OCI-LY3 (cell line): ENCODE results near the gene CHST1.

Experiments used
- H2AFZ ChIP-seq: fragments of 200-600, 300-600 bp; shearing (Covaris generic); 2 replicates; pipeline ENCODE4 v1.6.0; 2014; ENCODE audit warnings: antibody characterized with exemption, low read depth, low read length
- H3K27ac ChIP-seq: fragments of 200-600, 300-600 bp; sonication (generic); 2 replicates; pipeline ENCODE4 v1.5.1; 2014; ENCODE audit warnings: mild to moderate bottlenecking, low read length, moderate library complexity, mixed read lengths
- H3K27me3 ChIP-seq: fragments of 200-600, 300-600 bp; sonication (generic); 2 replicates; pipeline ENCODE4 v1.6.1; 2014; ENCODE audit warnings: low read depth, low read length, mixed read lengths
- H3K36me3 ChIP-seq: fragments of 200-600, 300-600 bp; sonication (generic); replicated peaks from 2 replicates; pipeline ENCODE3; 2014; ENCODE audit warnings: low read depth, low read length, mixed read lengths
- H3K4me1 ChIP-seq: fragments of 300-600, 200-600 bp; sonication (generic); 2 replicates; pipeline ENCODE4 v1.6.1; 2014; ENCODE audit warnings: low read length, mixed read lengths
- H3K4me2 ChIP-seq: fragments of 200-600, 300-600 bp; sonication (generic); 2 replicates; pipeline ENCODE4 v1.6.1; 2014; ENCODE audit warnings: low read length, mixed read lengths
- H3K4me3 ChIP-seq: fragments of 300-600, 200-600 bp; sonication (generic); 2 replicates; pipeline ENCODE4 v1.5.1; 2014; ENCODE audit warnings: antibody characterized with exemption, mild to moderate bottlenecking, low read length, moderate library complexity
- H3K79me2 ChIP-seq: fragments of 300-600, 200-600 bp; shearing (Covaris generic); 2 replicates; pipeline ENCODE4 v1.6.1; 2014; ENCODE audit warnings: mild to moderate bottlenecking, low read length, mixed read lengths
- H3K9ac ChIP-seq: fragments of 300-600, 200-600 bp; shearing (Covaris generic); 2 replicates; pipeline ENCODE4 v1.6.0; 2014; ENCODE audit warnings: mild to moderate bottlenecking, low read length, moderate library complexity
- H3K9me3 ChIP-seq: fragments of 200-600, 300-600 bp; shearing (Covaris generic); 2 replicates; pipeline ENCODE4 v1.6.1; 2014; ENCODE audit warnings: low read length, mixed read lengths; ENCODE audit not compliant: insufficient read depth
- H4K20me1 ChIP-seq: fragments of 200-600, 300-600 bp; sonication (generic); 2 replicates; pipeline ENCODE4 v1.6.1; 2016; ENCODE audit warnings: low read length, mixed read lengths; ENCODE audit not compliant: insufficient read depth
- EZH2phosphoT487 ChIP-seq: fragments of 200-600 bp; shearing (Covaris generic); IDR thresholded peaks from 2 replicates; pipeline ENCODE4 v1.6.1; 2018; ENCODE audit warnings: antibody characterized with exemption, mixed run types, low read depth
- TF ChIP-seq, protein P1 (sequence below): fragments of 200-600, 300-600 bp; sonication (generic); IDR thresholded peaks from 2 replicates; pipeline ENCODE4 v1.5.1; 2014; ENCODE audit warnings: antibody characterized with exemption, low read length, low read depth

Gene CHST1

DNA sequence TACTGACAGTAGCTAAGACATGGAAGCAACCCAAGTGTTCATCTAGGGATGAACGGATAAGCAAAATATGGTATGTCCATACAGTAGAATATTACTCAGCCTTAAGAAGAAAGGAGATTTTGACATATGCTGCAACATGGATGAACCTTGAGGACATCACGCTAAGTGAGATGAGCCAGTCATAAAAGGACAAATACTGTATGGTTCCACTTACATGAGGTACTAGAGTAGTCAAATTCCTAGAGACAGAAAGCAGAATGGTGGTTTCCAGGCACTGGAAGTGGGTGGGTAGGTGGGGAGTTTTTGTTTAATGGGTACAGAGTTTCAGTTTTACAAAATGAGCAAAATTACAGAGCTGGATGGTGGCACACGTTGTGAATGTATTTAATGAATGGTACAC, 18.1 kb downstream of the CHST1 start:
- H3K4me3 ChIP-seq = no peak overlapping the region
- no peaks in the 10 kb centered on the region for H3K9me3 ChIP-seq
- no peak overlapping the region for H3K4me2 ChIP-seq
- H3K4me1 ChIP-seq = no peaks in the 10 kb centered on the region
- TF ChIP-seq, protein P1, sequence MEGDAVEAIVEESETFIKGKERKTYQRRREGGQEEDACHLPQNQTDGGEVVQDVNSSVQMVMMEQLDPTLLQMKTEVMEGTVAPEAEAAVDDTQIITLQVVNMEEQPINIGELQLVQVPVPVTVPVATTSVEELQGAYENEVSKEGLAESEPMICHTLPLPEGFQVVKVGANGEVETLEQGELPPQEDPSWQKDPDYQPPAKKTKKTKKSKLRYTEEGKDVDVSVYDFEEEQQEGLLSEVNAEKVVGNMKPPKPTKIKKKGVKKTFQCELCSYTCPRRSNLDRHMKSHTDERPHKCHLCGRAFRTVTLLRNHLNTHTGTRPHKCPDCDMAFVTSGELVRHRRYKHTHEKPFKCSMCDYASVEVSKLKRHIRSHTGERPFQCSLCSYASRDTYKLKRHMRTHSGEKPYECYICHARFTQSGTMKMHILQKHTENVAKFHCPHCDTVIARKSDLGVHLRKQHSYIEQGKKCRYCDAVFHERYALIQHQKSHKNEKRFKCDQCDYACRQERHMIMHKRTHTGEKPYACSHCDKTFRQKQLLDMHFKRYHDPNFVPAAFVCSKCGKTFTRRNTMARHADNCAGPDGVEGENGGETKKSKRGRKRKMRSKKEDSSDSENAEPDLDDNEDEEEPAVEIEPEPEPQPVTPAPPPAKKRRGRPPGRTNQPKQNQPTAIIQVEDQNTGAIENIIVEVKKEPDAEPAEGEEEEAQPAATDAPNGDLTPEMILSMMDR = no peak
- TF ChIP-seq EZH2phosphoT487 = no peak
- no peaks in the 10 kb centered on the region for H3K79me2 ChIP-seq
- no peak overlapping the region for H3K27ac ChIP-seq
- H3K9ac ChIP-seq = no peak overlapping the region
- H2AFZ ChIP-seq = no peak overlapping the region
- no peaks in the 10 kb centered on the region for H3K36me3 ChIP-seq
- no peaks in the 10 kb centered on the region for H4K20me1 ChIP-seq
- H3K27me3 ChIP-seq = peaks cover 14% of the 10 kb centered on the region

DNA sequence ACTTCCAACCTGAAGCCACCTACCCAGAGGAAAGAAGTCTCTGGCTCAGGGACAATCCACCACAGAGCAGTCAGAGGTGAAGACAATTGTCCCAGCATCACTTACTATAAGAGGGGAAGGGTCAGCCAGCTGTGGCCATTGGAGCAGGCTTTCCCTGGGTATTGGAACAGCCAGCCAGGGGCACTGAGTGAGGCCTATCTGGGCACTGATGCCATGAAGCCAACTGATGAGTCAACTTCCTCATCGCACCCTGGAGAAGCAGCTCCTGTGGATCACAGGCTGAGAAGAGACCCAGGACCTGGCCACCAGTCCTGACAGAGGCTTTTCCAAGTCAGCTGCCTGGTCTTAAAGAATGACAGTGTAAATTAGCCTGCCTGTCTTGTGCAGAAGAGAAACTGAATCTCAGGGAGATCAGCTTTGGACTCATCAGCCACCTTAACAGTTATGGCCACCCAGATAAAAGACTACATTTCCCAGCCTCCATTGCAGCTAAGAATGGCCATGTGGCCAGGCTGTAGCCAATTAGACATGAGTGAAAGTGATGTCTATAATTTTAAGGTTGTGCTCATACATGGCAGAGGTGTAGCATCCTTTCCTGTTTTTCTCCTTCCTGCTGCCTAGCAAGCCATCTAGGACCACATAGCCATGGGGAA, 19.0 kb downstream of the CHST1 start:
- Histone ChIP-seq H4K20me1 (no peaks in the 10 kb centered on the region), H3K36me3 (no peaks in the 10 kb centered on the region), H3K79me2 (no peaks in the 10 kb centered on the region), H3K27me3 (peaks cover 24% of the 10 kb centered on the region), H3K9me3 (no peaks in the 10 kb centered on the region), H3K4me3 (no peak overlapping the region), H3K4me2 (no peak overlapping the region), H2AFZ (no peak overlapping the region), H3K27ac (no peak overlapping the region), H3K4me1 (no peaks in the 10 kb centered on the region), H3K9ac (no peak overlapping the region)
- TF ChIP-seq EZH2phosphoT487 = no peak
- TF ChIP-seq, protein P1 = no peak

DNA sequence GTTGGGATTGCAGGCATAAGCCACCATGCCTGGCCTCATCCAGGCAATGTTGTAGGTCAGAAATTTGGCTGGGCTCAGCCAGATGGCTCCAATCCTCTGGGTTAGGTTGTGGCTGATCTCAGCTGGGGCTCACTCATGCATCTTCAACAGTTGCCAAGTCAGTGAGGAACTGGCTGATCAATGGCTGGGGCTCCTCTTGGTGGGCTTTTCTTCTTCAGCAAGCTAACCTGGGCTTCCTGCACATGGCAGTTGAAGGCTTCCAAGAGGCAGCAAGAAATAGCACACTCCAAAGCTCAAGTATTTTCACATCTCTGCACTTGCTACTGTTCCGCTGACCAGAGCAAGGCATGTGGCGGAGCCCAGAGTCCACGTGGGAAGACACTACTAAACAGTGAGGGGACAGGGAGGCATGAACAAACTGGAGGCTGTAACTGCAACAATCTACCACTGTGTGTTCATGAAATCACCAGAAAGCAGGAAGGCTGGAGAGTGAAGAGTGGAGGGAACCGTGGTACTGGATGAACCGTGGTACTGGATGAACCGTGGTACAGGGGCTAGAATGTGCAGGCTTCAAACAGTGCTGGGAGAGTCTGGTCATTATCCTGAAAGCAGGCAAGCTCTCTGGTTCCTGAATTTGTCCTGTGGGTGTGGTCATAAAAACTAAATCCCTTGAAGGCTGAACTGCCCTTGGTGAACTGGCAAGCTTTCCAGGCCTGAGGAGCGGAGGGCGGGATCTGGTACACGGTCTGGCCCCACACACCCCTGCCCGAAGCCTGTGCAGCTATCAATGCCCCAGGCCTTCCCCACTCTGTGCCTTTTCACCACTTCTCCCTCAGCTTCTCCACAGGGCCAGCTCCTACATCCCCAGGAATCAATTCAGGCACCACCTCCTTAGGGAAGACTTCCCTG, 20.2 kb downstream of the CHST1 start:
- Histone ChIP-seq H3K4me2 (no peak overlapping the region), H3K27me3 (peaks cover 27% of the 10 kb centered on the region), H3K79me2 (no peaks in the 10 kb centered on the region), H3K27ac (no peak overlapping the region), H3K9ac (no peak overlapping the region), H3K36me3 (no peaks in the 10 kb centered on the region), H3K9me3 (no peaks in the 10 kb centered on the region), H3K4me1 (no peaks in the 10 kb centered on the region), H2AFZ (no peak overlapping the region), H4K20me1 (no peaks in the 10 kb centered on the region), H3K4me3 (no peak overlapping the region)
- TF ChIP-seq, protein P1 = no peak
- no peak for TF ChIP-seq EZH2phosphoT487

DNA sequence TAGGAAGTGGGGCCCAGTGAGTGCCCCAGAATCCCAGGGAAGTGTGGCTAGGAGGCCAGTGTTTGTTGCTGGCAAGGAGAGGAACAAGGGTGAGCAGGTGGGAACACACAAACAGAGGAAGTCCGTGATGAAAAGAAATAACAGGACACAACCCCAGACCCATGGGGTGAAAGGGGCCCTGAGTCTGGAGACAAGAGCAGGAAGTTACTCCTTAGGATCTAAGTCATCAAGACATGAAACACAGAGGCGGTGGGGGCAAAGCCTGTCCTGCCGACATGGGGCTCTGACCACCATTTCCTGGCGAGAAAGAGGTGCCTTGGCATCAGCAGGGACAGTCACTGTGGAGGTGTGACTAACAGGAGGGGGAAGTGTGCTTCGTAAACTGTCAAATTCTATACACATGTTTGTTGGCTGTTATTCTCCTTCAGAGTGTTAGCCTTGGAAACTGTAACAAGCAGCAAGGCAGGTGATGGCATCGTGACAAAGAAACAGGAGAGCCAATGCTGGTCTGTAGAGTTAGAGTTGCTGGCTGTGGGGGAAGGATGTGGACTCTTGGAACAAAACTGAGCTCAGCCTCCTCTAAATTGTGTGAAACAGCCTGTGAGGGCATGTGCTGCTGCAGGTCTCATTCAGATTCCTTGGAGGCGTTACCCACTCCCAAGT, 21.7 kb downstream of the CHST1 start:
- TF ChIP-seq, protein P1 = no peak
- TF ChIP-seq EZH2phosphoT487 = no peak
- Histone ChIP-seq H2AFZ (no peak overlapping the region), H4K20me1 (no peaks in the 10 kb centered on the region)

More for the DNA sequence above, 21.7 kb downstream of the CHST1 start:
- Histone ChIP-seq H3K9ac (no peak overlapping the region), H3K27ac (no peak overlapping the region), H3K4me3 (no peak overlapping the region), H3K27me3 (peaks cover 27% of the 10 kb centered on the region), H3K9me3 (no peaks in the 10 kb centered on the region), H3K4me2 (no peak overlapping the region), H3K36me3 (no peaks in the 10 kb centered on the region), H3K79me2 (no peaks in the 10 kb centered on the region), H3K4me1 (no peaks in the 10 kb centered on the region)
